Thymus (tissue), 11 donors: ENCODE data around the gene GPR137. TPM values are rescaled to one million over a fixed set of nuclear protein-coding genes. Genes with fewer than 3 reads are reported as not detected.

Source experiments
- DNase-seq, 9 donors: peaks; one replicate each; pipeline ENCODE4 v3.0.0-alpha.2; 2013; ENCODE audit warnings: low spot score in 9 of 9, low read depth in 6 of 9, missing footprints in 1 of 9
- H3K27ac ChIP-seq, 2 donors: one replicate each; pipeline ENCODE4 v1.5.1; 2013; ENCODE audit warnings: control low read depth in 1 of 2, low read depth in 1 of 2, low read length in 1 of 2, mild to moderate bottlenecking in 1 of 2, moderate library complexity in 1 of 2
- H3K27me3 ChIP-seq, 2 donors: one replicate each; pipeline ENCODE4 v1.5.1; 2013; ENCODE audit warnings: low read length in 1 of 2; ENCODE audit not compliant: control insufficient read depth in 2 of 2, insufficient read depth in 1 of 2
- H3K36me3 ChIP-seq, 2 donors: one replicate each; pipeline ENCODE4 v1.5.1; 2013; ENCODE audit warnings: low read length in 1 of 2, mild to moderate bottlenecking in 1 of 2, moderate library complexity in 1 of 2; ENCODE audit not compliant: control insufficient read depth in 2 of 2, insufficient read depth in 2 of 2
- H3K4me1 ChIP-seq, 2 donors: one replicate each; pipeline ENCODE4 v1.5.1; 2013; ENCODE audit warnings: low read length in 2 of 2; ENCODE audit not compliant: control insufficient read depth in 2 of 2, insufficient read depth in 2 of 2
- H3K4me3 ChIP-seq, 2 donors: one replicate each; pipeline ENCODE4 v1.5.1; 2013; ENCODE audit warnings: low read length in 2 of 2, control low read depth in 1 of 2, mild to moderate bottlenecking in 1 of 2
- H3K9me3 ChIP-seq, 2 donors: one replicate each; pipeline ENCODE4 v1.5.1; 2013; ENCODE audit warnings: low read length in 1 of 2, mild to moderate bottlenecking in 1 of 2; ENCODE audit not compliant: control insufficient read depth in 2 of 2, insufficient read depth in 1 of 2
- WGBS: extraction: QIAGEN DNeasy Blood & Tissue Kit; methylation state at CpG from one replicate; pipeline ENCODE4 v1.1.7; 2013; 5-methylcytosine and 5-hydroxymethylcytosine counted together
- polyA plus RNA-seq: library from polyadenylated mRNA; stranded (reverse); fragments of 200-250 nt; gene quantifications from one replicate; pipeline ENCODE4 v1.2.3, GENCODE V29; 2013
- total RNA-seq: library from RNA; stranded (reverse); fragments of 120-200 nt; gene quantifications from one replicate; pipeline ENCODE4 v1.2.4, GENCODE V29; 2013
- donor health status: healthy.

Gene GPR137
- total and polyA plus RNA-seq, 2 donors = 7.3 to 18.5 TPM

DNA sequence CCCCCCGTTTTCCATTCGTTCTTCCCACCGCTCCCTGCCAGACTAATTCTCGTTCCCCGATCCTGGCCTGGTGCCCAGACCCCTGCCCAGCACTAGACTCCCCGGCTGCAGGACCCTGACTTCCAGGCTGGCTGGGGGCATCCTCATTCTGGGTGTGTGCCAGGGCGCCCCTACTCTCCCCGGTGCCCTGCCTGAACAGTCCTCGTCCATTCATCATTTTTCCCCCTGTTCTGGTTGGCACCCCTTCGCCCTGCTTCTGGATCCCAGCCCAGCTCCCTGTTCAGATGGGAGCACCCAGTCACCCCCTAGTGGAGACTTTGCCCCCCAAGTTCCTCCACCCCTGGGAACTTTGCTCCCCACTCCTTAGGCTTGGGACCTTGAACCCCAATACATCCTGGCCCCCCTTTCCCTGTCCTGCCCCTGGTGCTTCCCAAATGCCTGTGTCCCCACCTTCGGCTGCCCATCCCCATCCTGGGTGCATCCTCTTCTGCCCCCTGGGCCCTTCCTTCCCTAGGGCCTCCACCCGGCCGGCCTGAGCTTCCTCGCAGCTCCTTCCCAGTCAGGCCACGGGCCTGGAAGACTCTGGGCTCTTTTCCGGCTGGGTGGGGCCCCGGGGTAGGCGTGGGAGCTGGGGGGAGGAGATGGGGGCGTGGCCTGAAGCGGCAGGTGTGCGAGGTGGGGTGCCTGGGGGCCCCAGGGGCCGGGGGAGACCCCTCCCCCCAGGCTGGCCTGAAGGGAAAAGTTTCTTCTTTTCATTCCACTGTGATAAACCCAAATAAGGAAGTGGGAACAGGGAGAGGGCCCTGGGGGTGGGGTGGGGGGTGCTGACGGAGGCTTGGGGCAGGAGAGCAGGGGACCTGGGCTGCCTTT, 33.4 kb upstream of the GPR137 start:
- 8% methylated on average over 23 of the region's 23 CpGs for WGBS
- Histone ChIP-seq H3K27ac (no peak overlapping the region), H3K27me3 (peaks cover 4 to 30% of the 10 kb centered on the region in 2 donors), H3K4me3 (peak overlapping the region; percentile 52 to 77), H3K4me1 (peaks cover 17 to 43% of the 10 kb centered on the region in 2 donors), H3K36me3 (peaks cover 16 to 23% of the 10 kb centered on the region in 2 donors), H3K9me3 (peaks cover 0 to 8% of the 10 kb centered on the region in 2 donors)
- peak in 2 of 9 donors; percentile 43 to 44 for DNase-seq

- no peak overlapping the region for H3K27ac ChIP-seq
- peaks cover 0 to 8% of the 10 kb centered on the region in 2 donors for H3K9me3 ChIP-seq
- peaks cover 2 to 22% of the 10 kb centered on the region in 2 donors for H3K27me3 ChIP-seq
- H3K4me3 ChIP-seq = no peak overlapping the region
- H3K36me3 ChIP-seq = peaks cover 16 to 23% of the 10 kb centered on the region in 2 donors
- 87% methylated on average over 8 of the region's 8 CpGs for WGBS
- peaks cover 12 to 37% of the 10 kb centered on the region in 2 donors for H3K4me1 ChIP-seq
- DNase-seq = no peak
Observed at GRCh38 chr11:64253043-64253442, 32.6 kb upstream of the GPR137 start.

- DNase-seq = no peak
- H3K9me3 ChIP-seq = peaks cover 0 to 8% of the 10 kb centered on the region in 2 donors
- peaks cover 17 to 26% of the 10 kb centered on the region in 2 donors for H3K36me3 ChIP-seq
- peaks cover 0 to 18% of the 10 kb centered on the region in 2 donors for H3K27me3 ChIP-seq
- no peak overlapping the region for H3K4me3 ChIP-seq
- H3K27ac ChIP-seq = no peak overlapping the region
- peaks cover 12 to 37% of the 10 kb centered on the region in 2 donors for H3K4me1 ChIP-seq
- WGBS = 90% methylated on average over 5 of the region's 5 CpGs
Observed at GRCh38 chr11:64253481-64253880, 32.2 kb upstream of the GPR137 start.

DNA sequence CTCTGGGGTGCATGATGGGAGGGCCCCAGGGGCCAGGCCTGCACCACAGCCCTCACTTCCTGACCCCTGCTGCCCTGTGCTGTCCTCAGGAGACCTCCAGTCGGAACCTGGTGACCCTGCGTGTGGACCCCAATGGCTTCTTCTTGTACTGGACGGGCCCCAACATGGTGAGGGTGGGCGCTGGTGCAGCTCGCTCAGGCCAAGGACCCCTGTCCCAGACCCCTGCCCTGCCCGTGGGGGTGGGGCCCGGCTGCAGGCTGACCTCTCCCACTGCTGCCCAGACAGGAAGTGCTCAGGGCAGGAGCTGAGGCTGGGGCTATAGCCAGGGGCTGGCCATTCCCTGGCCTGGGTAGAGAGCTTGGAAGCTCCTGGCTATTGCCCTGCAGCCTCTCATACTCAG, 31.3 kb upstream of the GPR137 start:
- WGBS = 98% methylated on average over 7 of the region's 7 CpGs
- H3K36me3 ChIP-seq = peaks cover 25 to 32% of the 10 kb centered on the region in 2 donors

DNA sequence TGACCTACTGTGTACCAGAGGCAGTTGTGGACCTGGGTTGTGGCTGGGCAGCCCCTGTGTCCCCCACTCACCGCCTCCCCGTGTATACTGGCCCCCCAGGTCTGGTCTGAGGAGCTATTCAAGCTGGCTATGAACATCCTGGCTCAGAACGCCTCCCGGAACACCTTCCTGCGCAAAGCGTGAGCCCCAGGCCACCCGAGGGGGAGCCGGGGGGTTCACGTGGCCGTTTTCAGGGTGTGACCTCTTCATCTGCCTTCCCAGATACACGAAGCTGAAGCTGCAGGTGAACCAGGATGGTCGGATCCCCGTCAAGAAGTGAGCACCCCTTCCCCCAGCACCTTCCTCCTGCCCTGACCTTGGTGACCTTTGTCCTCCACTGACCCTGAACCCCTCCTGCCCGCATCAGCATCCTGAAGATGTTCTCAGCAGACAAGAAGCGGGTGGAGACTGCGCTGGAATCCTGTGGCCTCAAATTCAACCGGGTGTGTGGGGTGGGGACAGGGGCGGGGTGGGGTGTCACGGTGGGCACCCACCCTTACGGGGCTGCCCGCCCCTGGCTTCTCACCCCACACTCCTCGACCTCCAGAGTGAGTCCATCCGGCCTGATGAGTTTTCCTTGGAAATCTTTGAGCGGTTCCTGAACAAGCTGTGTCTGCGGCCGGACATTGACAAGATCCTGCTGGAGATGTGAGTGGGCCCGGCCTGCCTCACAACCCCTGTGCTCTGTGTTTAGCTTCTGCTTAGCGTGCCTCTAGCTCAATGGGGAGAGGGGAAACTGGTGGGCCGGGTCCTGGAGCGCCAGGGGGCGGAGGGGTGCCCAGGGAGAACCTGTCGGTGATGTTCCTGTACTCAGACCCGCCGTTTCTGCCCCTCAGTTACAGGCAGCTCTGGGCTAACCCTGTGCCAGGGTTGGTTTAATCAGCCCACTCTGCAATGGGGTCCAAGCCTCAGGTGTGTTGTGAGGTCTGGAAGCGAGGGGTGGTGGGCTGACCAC, 30.2 kb upstream of the GPR137 start:
- no peak overlapping the region for H3K27ac ChIP-seq
- H3K9me3 ChIP-seq = peaks cover 1 to 4% of the 10 kb centered on the region in 2 donors
- no peak for DNase-seq
- H3K4me1 ChIP-seq = peaks cover 10 to 23% of the 10 kb centered on the region in 2 donors
- no peak overlapping the region for H3K4me3 ChIP-seq
- peaks cover 30 to 35% of the 10 kb centered on the region in 2 donors for H3K36me3 ChIP-seq
- H3K27me3 ChIP-seq = peaks cover 0 to 12% of the 10 kb centered on the region in 2 donors
- 97% methylated on average over 35 of the region's 35 CpGs for WGBS

More for the DNA sequence above, 31.3 kb upstream of the GPR137 start:
- no peak overlapping the region for H3K4me3 ChIP-seq
- H3K27me3 ChIP-seq = peaks cover 0 to 16% of the 10 kb centered on the region in 2 donors
- H3K4me1 ChIP-seq = peaks cover 12 to 34% of the 10 kb centered on the region in 2 donors
- H3K9me3 ChIP-seq = peaks cover 0 to 8% of the 10 kb centered on the region in 2 donors
- DNase-seq = no peak
- no peak overlapping the region for H3K27ac ChIP-seq

DNA sequence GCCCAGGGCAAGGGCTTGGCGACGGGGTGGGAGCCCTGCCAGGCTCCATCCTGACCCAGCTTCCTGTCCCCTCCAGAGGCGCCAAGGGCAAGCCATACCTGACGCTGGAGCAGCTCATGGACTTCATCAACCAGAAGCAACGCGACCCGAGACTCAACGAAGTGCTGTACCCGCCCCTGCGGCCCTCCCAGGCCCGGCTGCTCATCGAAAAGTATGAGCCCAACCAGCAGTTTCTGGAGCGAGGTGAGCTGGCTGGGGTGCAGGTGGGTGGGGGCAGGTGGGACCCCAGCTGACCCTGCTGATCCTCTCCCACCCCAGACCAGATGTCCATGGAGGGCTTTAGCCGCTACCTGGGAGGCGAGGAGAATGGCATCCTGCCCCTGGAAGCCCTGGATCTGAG, 29.3 kb upstream of the GPR137 start:
- no peak overlapping the region for H3K4me3 ChIP-seq
- peaks cover 0 to 4% of the 10 kb centered on the region in 2 donors for H3K27me3 ChIP-seq
- 94% methylated on average over 15 of the region's 15 CpGs for WGBS
- H3K27ac ChIP-seq = no peak overlapping the region
- peaks cover 30 to 38% of the 10 kb centered on the region in 2 donors for H3K36me3 ChIP-seq
- no peak for DNase-seq
- peaks cover 0 to 1% of the 10 kb centered on the region in 2 donors for H3K9me3 ChIP-seq
- H3K4me1 ChIP-seq = peaks cover 4 to 15% of the 10 kb centered on the region in 2 donors

DNA sequence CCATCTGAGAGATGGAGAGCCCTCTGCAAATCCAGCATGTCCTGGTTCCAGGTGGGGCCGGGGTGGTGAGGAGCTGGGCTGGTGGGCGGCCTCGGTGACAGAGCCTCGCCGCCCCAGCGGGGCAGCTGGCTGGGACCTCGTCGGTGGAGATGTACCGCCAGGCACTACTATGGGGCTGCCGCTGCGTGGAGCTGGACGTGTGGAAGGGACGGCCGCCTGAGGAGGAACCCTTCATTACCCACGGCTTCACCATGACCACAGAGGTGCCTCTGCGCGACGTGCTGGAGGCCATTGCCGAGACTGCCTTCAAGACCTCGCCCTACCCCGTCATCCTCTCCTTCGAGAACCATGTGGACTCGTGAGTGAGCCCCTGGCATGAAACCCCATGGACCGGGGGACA, 27.3 kb upstream of the GPR137 start:
- WGBS = 95% methylated on average over 24 of the region's 24 CpGs
- DNase-seq = no peak
- Histone ChIP-seq H3K27ac (no peak overlapping the region), H3K27me3 (no peaks in the 10 kb centered on the region), H3K4me3 (no peak overlapping the region), H3K4me1 (no peaks in the 10 kb centered on the region), H3K36me3 (peaks cover 41 to 49% of the 10 kb centered on the region in 2 donors), H3K9me3 (peaks cover 0 to 1% of the 10 kb centered on the region in 2 donors)

GRCh38 chr11:64258946-64259532, 26.6 kb upstream of the GPR137 start:
- no peak overlapping the region for H3K27ac ChIP-seq
- no peaks in the 10 kb centered on the region for H3K27me3 ChIP-seq
- H3K36me3 ChIP-seq = peaks cover 41 to 49% of the 10 kb centered on the region in 2 donors
- peaks cover 0 to 1% of the 10 kb centered on the region in 2 donors for H3K9me3 ChIP-seq
- H3K4me1 ChIP-seq = no peaks in the 10 kb centered on the region
- no peak for DNase-seq
- no peak overlapping the region for H3K4me3 ChIP-seq
- WGBS = 96% methylated on average over 32 of the region's 32 CpGs
